ENCODE data around the gene KCNH2.

Gene KCNH2

GRCh38 chr7:150935149-150935548 is 43.0 kb downstream of the KCNH2 start:
- peaks cover 0 to 14% of the 10 kb centered on the region in 2 donors for H3K4me1 ChIP-seq (ENCODE audit: control insufficient read depth in 1 of 2, insufficient read depth in 2 of 2, low read length in 2 of 2)
- no peak overlapping the region for H3K4me3 ChIP-seq (ENCODE audit: low read depth in 1 of 2, low read length in 2 of 2)
- no peaks in the 10 kb centered on the region for H3K9me3 ChIP-seq (ENCODE audit: control insufficient read depth in 1 of 2, low read length in 2 of 2)
- H3K9ac ChIP-seq (ENCODE audit: low read depth in 1 of 2, low read length in 2 of 2), result no peak overlapping the region
- no peaks in the 10 kb centered on the region for H3K36me3 ChIP-seq (ENCODE audit: control insufficient read depth in 1 of 2, insufficient read depth in 2 of 2, low read length in 2 of 2)
- H3K27ac ChIP-seq (ENCODE audit: low read depth, low read length), result no peak overlapping the region
- no peaks in the 10 kb centered on the region for H3K27me3 ChIP-seq (ENCODE audit: control insufficient read depth in 1 of 2, insufficient read depth in 2 of 2, low read length in 2 of 2)

- Histone ChIP-seq H3K27ac (ENCODE audit: low read depth, low read length) (no peak overlapping the region), H3K4me1 (ENCODE audit: control insufficient read depth in 1 of 2, insufficient read depth in 2 of 2, low read length in 2 of 2) (peaks cover 0 to 14% of the 10 kb centered on the region in 2 donors), H3K9ac (ENCODE audit: low read depth in 1 of 2, low read length in 2 of 2) (no peak overlapping the region), H3K36me3 (ENCODE audit: control insufficient read depth in 1 of 2, insufficient read depth in 2 of 2, low read length in 2 of 2) (no peaks in the 10 kb centered on the region), H3K4me3 (ENCODE audit: low read depth in 1 of 2, low read length in 2 of 2) (no peak overlapping the region), H3K9me3 (ENCODE audit: control insufficient read depth in 1 of 2, low read length in 2 of 2) (no peaks in the 10 kb centered on the region), H3K27me3 (ENCODE audit: control insufficient read depth in 1 of 2, insufficient read depth in 2 of 2, low read length in 2 of 2) (no peaks in the 10 kb centered on the region)
These were observed 43.9 kb downstream of the KCNH2 start for GRCh38 chr7:150934045-150934766.

GRCh38 chr7:150931199-150931869 is 46.8 kb downstream of the KCNH2 start:
- Histone ChIP-seq H3K9ac (ENCODE audit: low read depth in 1 of 2, low read length in 2 of 2) (no peak overlapping the region), H3K27ac (ENCODE audit: low read depth, low read length) (no peak overlapping the region), H3K4me3 (ENCODE audit: low read depth in 1 of 2, low read length in 2 of 2) (no peak overlapping the region)

GRCh38 chr7:150928541-150928940 is 49.6 kb downstream of the KCNH2 start:
- Histone ChIP-seq H3K36me3 (ENCODE audit: control insufficient read depth in 1 of 2, insufficient read depth in 2 of 2, low read length in 2 of 2) (no peaks in the 10 kb centered on the region), H3K27me3 (ENCODE audit: control insufficient read depth in 1 of 2, insufficient read depth in 2 of 2, low read length in 2 of 2) (no peaks in the 10 kb centered on the region), H3K4me3 (ENCODE audit: low read depth in 1 of 2, low read length in 2 of 2) (no peak overlapping the region), H3K9ac (ENCODE audit: low read depth in 1 of 2, low read length in 2 of 2) (no peak overlapping the region), H3K27ac (ENCODE audit: low read depth, low read length) (no peak overlapping the region), H3K9me3 (ENCODE audit: control insufficient read depth in 1 of 2, low read length in 2 of 2) (no peaks in the 10 kb centered on the region), H3K4me1 (ENCODE audit: control insufficient read depth in 1 of 2, insufficient read depth in 2 of 2, low read length in 2 of 2) (peaks cover 8 to 10% of the 10 kb centered on the region in 2 donors)

More at GRCh38 chr7:150931199-150931869, 46.8 kb downstream of the KCNH2 start:
- Histone ChIP-seq H3K36me3 (ENCODE audit: control insufficient read depth in 1 of 2, insufficient read depth in 2 of 2, low read length in 2 of 2) (no peaks in the 10 kb centered on the region), H3K4me1 (ENCODE audit: control insufficient read depth in 1 of 2, insufficient read depth in 2 of 2, low read length in 2 of 2) (no peaks in the 10 kb centered on the region), H3K9me3 (ENCODE audit: control insufficient read depth in 1 of 2, low read length in 2 of 2) (no peaks in the 10 kb centered on the region), H3K27me3 (ENCODE audit: control insufficient read depth in 1 of 2, insufficient read depth in 2 of 2, low read length in 2 of 2) (no peaks in the 10 kb centered on the region)

GRCh38 chr7:150927956-150928344 is 50.2 kb downstream of the KCNH2 start:
- no peaks in the 10 kb centered on the region for H3K9me3 ChIP-seq (ENCODE audit: control insufficient read depth in 1 of 2, low read length in 2 of 2)
- no peak overlapping the region for H3K27ac ChIP-seq (ENCODE audit: low read depth, low read length)
- H3K4me1 ChIP-seq (ENCODE audit: control insufficient read depth in 1 of 2, insufficient read depth in 2 of 2, low read length in 2 of 2), result peaks cover 12 to 16% of the 10 kb centered on the region in 2 donors
- no peak overlapping the region for H3K4me3 ChIP-seq (ENCODE audit: low read depth in 1 of 2, low read length in 2 of 2)
- no peaks in the 10 kb centered on the region for H3K27me3 ChIP-seq (ENCODE audit: control insufficient read depth in 1 of 2, insufficient read depth in 2 of 2, low read length in 2 of 2)
- H3K36me3 ChIP-seq (ENCODE audit: control insufficient read depth in 1 of 2, insufficient read depth in 2 of 2, low read length in 2 of 2), result no peaks in the 10 kb centered on the region
- no peak overlapping the region for H3K9ac ChIP-seq (ENCODE audit: low read depth in 1 of 2, low read length in 2 of 2)

GRCh38 chr7:150927157-150927955 is 50.8 kb downstream of the KCNH2 start:
- Histone ChIP-seq H3K27ac (ENCODE audit: low read depth, low read length) (no peak overlapping the region), H3K27me3 (ENCODE audit: control insufficient read depth in 1 of 2, insufficient read depth in 2 of 2, low read length in 2 of 2) (no peaks in the 10 kb centered on the region), H3K4me1 (ENCODE audit: control insufficient read depth in 1 of 2, insufficient read depth in 2 of 2, low read length in 2 of 2) (peaks cover 12 to 20% of the 10 kb centered on the region in 2 donors), H3K4me3 (ENCODE audit: low read depth in 1 of 2, low read length in 2 of 2) (no peak overlapping the region), H3K9ac (ENCODE audit: low read depth in 1 of 2, low read length in 2 of 2) (no peak overlapping the region), H3K36me3 (ENCODE audit: control insufficient read depth in 1 of 2, insufficient read depth in 2 of 2, low read length in 2 of 2) (no peaks in the 10 kb centered on the region), H3K9me3 (ENCODE audit: control insufficient read depth in 1 of 2, low read length in 2 of 2) (no peaks in the 10 kb centered on the region)

- no peaks in the 10 kb centered on the region for H3K27me3 ChIP-seq (ENCODE audit: control insufficient read depth in 1 of 2, insufficient read depth in 2 of 2, low read length in 2 of 2)
- H3K9me3 ChIP-seq (ENCODE audit: control insufficient read depth in 1 of 2, low read length in 2 of 2), result no peaks in the 10 kb centered on the region
These were observed 52.1 kb downstream of the KCNH2 start for GRCh38 chr7:150926066-150926465.

GRCh38 chr7:150924369-150924781 is 53.7 kb downstream of the KCNH2 start:
- Histone ChIP-seq H3K36me3 (ENCODE audit: control insufficient read depth in 1 of 2, insufficient read depth in 2 of 2, low read length in 2 of 2) (no peaks in the 10 kb centered on the region), H3K9me3 (ENCODE audit: control insufficient read depth in 1 of 2, low read length in 2 of 2) (no peaks in the 10 kb centered on the region), H3K4me3 (ENCODE audit: low read depth in 1 of 2, low read length in 2 of 2) (no peak overlapping the region), H3K4me1 (ENCODE audit: control insufficient read depth in 1 of 2, insufficient read depth in 2 of 2, low read length in 2 of 2) (peaks cover 12 to 20% of the 10 kb centered on the region in 2 donors), H3K9ac (ENCODE audit: low read depth in 1 of 2, low read length in 2 of 2) (no peak overlapping the region), H3K27me3 (ENCODE audit: control insufficient read depth in 1 of 2, insufficient read depth in 2 of 2, low read length in 2 of 2) (no peaks in the 10 kb centered on the region), H3K27ac (ENCODE audit: low read depth, low read length) (no peak overlapping the region)

More at GRCh38 chr7:150926066-150926465, 52.1 kb downstream of the KCNH2 start:
- no peak overlapping the region for H3K9ac ChIP-seq (ENCODE audit: low read depth in 1 of 2, low read length in 2 of 2)
- no peaks in the 10 kb centered on the region for H3K36me3 ChIP-seq (ENCODE audit: control insufficient read depth in 1 of 2, insufficient read depth in 2 of 2, low read length in 2 of 2)
- no peak overlapping the region for H3K27ac ChIP-seq (ENCODE audit: low read depth, low read length)
- no peak overlapping the region for H3K4me3 ChIP-seq (ENCODE audit: low read depth in 1 of 2, low read length in 2 of 2)
- peaks cover 12 to 20% of the 10 kb centered on the region in 2 donors for H3K4me1 ChIP-seq (ENCODE audit: control insufficient read depth in 1 of 2, insufficient read depth in 2 of 2, low read length in 2 of 2)

- no peak overlapping the region for H3K9ac ChIP-seq (ENCODE audit: low read depth in 1 of 2, low read length in 2 of 2)
- H3K36me3 ChIP-seq (ENCODE audit: control insufficient read depth in 1 of 2, insufficient read depth in 2 of 2, low read length in 2 of 2), result no peaks in the 10 kb centered on the region
- H3K27ac ChIP-seq (ENCODE audit: low read depth, low read length), result no peak overlapping the region
- H3K4me3 ChIP-seq (ENCODE audit: low read depth in 1 of 2, low read length in 2 of 2), result no peak overlapping the region
- H3K9me3 ChIP-seq (ENCODE audit: control insufficient read depth in 1 of 2, low read length in 2 of 2), result no peaks in the 10 kb centered on the region
- no peaks in the 10 kb centered on the region for H3K27me3 ChIP-seq (ENCODE audit: control insufficient read depth in 1 of 2, insufficient read depth in 2 of 2, low read length in 2 of 2)
- H3K4me1 ChIP-seq (ENCODE audit: control insufficient read depth in 1 of 2, insufficient read depth in 2 of 2, low read length in 2 of 2), result peaks cover 12 to 20% of the 10 kb centered on the region in 2 donors
These were observed 54.3 kb downstream of the KCNH2 start for GRCh38 chr7:150923802-150924201.

GRCh38 chr7:150923196-150923595 is 54.9 kb downstream of the KCNH2 start:
- peaks cover 12 to 20% of the 10 kb centered on the region in 2 donors for H3K4me1 ChIP-seq (ENCODE audit: control insufficient read depth in 1 of 2, insufficient read depth in 2 of 2, low read length in 2 of 2)
- H3K27me3 ChIP-seq (ENCODE audit: control insufficient read depth in 1 of 2, insufficient read depth in 2 of 2, low read length in 2 of 2), result no peaks in the 10 kb centered on the region
- no peak overlapping the region for H3K27ac ChIP-seq (ENCODE audit: low read depth, low read length)
- no peaks in the 10 kb centered on the region for H3K36me3 ChIP-seq (ENCODE audit: control insufficient read depth in 1 of 2, insufficient read depth in 2 of 2, low read length in 2 of 2)
- H3K4me3 ChIP-seq (ENCODE audit: low read depth in 1 of 2, low read length in 2 of 2), result no peak overlapping the region
- no peaks in the 10 kb centered on the region for H3K9me3 ChIP-seq (ENCODE audit: control insufficient read depth in 1 of 2, low read length in 2 of 2)
- H3K9ac ChIP-seq (ENCODE audit: low read depth in 1 of 2, low read length in 2 of 2), result no peak overlapping the region
